ENCODE results near the gene LMBR1.

Gene LMBR1

DNA sequence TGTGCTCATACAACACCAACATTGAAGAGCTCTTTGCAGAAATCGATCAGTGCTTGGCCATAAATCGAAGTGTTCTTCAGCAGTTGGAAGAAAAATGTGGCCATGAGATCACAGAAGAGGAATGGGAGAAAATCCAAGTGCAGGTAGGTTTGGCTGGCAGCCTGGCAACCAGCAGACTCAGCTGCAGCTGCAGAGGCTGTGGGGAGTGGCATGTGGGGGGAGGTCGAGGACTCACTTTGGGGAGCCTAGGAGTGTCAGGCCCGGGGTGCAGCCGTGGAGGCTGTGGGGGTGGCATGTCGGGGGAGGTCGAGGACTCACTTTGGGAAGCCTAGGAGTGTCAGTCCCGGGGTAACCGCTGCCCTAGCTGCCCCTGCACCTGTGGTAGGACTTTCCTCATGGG is 217.3 kb downstream of the LMBR1 start:
- Histone ChIP-seq H3K27me3 (ENCODE audit: low read length) (no peaks in the 10 kb centered on the region), H3K27ac (ENCODE audit: low read depth, low read length) (no peak overlapping the region), H3K4me2 (ENCODE audit: low read depth, low read length, poor library complexity, severe bottlenecking) (no peak overlapping the region), H4K20me1 (ENCODE audit: low read depth, low read length) (no peaks in the 10 kb centered on the region), H3F3A (ENCODE audit: insufficient read depth) (no peaks in the 10 kb centered on the region), H3K4me3 (ENCODE audit: insufficient read depth, low read length, poor library complexity, severe bottlenecking) (no peak overlapping the region), H3K9ac (ENCODE audit: low read length) (no peak overlapping the region), H3K9me3 (ENCODE audit: insufficient read depth, low read length) (no peaks in the 10 kb centered on the region), H3K36me3 (ENCODE audit: low read length) (no peaks in the 10 kb centered on the region), H3K9me2 (replicated peaks; ENCODE audit: insufficient read depth, low read length) (no peaks in the 10 kb centered on the region), H2AFZ (ENCODE audit: low read depth, low read length, severe bottlenecking) (no peak overlapping the region), H3K79me2 (ENCODE audit: insufficient read depth, low read length) (no peaks in the 10 kb centered on the region)
- TF ChIP-seq, protein P1, sequence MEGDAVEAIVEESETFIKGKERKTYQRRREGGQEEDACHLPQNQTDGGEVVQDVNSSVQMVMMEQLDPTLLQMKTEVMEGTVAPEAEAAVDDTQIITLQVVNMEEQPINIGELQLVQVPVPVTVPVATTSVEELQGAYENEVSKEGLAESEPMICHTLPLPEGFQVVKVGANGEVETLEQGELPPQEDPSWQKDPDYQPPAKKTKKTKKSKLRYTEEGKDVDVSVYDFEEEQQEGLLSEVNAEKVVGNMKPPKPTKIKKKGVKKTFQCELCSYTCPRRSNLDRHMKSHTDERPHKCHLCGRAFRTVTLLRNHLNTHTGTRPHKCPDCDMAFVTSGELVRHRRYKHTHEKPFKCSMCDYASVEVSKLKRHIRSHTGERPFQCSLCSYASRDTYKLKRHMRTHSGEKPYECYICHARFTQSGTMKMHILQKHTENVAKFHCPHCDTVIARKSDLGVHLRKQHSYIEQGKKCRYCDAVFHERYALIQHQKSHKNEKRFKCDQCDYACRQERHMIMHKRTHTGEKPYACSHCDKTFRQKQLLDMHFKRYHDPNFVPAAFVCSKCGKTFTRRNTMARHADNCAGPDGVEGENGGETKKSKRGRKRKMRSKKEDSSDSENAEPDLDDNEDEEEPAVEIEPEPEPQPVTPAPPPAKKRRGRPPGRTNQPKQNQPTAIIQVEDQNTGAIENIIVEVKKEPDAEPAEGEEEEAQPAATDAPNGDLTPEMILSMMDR (IDR thresholded peaks at IDR 0.05; ENCODE audit: insufficient read depth, low read length, poor library complexity, severe bottlenecking) = no peak
- TF ChIP-seq EZH2phosphoT487 (conservative IDR thresholded peaks at IDR 0.05; ENCODE audit: low read length) = no peak

DNA sequence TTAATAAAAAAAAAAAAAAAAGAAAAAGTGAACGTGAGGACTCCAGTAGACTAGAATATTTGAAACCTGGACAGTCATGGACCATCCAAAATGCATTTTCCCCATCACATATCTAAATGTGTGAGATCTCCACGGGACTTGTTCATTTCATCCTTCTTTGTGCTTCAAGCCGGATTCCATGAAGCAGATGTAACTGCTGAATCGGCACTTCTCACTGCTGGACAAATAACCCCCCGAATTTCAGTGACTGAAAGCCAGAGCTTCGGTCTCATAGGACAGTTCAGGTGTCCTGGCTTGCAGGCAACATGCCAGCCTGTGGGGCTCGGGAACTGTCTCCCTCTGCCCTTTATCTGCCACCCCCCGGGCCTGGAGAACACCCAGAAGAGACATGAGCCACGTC is 219.1 kb downstream of the LMBR1 start:
- no peaks in the 10 kb centered on the region for H3K9me2 ChIP-seq (replicated peaks; ENCODE audit: insufficient read depth, low read length)
- TF ChIP-seq, protein P1 (IDR thresholded peaks at IDR 0.05; ENCODE audit: insufficient read depth, low read length, poor library complexity, severe bottlenecking) = no peak
- TF ChIP-seq EZH2phosphoT487 (conservative IDR thresholded peaks at IDR 0.05; ENCODE audit: low read length) = no peak
- H3K79me2 ChIP-seq (ENCODE audit: insufficient read depth, low read length) = no peaks in the 10 kb centered on the region
- no peak overlapping the region for H3K4me3 ChIP-seq (ENCODE audit: insufficient read depth, low read length, poor library complexity, severe bottlenecking)
- H3K9ac ChIP-seq (ENCODE audit: low read length) = no peak overlapping the region
- H3F3A ChIP-seq (ENCODE audit: insufficient read depth) = no peaks in the 10 kb centered on the region
- H3K27me3 ChIP-seq (ENCODE audit: low read length) = no peaks in the 10 kb centered on the region
- H3K4me2 ChIP-seq (ENCODE audit: low read depth, low read length, poor library complexity, severe bottlenecking) = no peak overlapping the region
- no peak overlapping the region for H2AFZ ChIP-seq (ENCODE audit: low read depth, low read length, severe bottlenecking)
- H3K36me3 ChIP-seq (ENCODE audit: low read length) = no peaks in the 10 kb centered on the region
- H3K9me3 ChIP-seq (ENCODE audit: insufficient read depth, low read length) = no peaks in the 10 kb centered on the region
- H3K27ac ChIP-seq (ENCODE audit: low read depth, low read length) = no peak overlapping the region
- no peaks in the 10 kb centered on the region for H4K20me1 ChIP-seq (ENCODE audit: low read depth, low read length)

DNA sequence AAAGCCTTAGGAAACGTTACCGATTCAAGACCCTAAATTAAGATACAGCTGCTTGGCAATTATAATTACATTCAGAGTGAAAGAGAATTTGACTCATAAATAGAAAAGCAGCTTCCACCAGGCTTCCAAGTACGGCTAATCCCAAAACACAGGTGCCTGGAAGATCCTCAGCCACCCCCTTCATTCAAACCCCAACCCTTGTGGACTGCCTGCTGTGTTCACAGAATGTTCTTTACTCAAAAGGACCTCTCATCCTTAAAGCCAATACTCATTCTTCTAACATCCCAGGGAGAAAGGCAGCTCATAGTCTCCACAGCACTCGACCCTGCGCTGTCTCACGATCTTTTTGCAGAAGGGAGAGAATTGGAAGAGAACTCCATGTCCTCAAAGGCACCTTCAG is 219.5 kb downstream of the LMBR1 start:
- no peaks in the 10 kb centered on the region for H4K20me1 ChIP-seq (ENCODE audit: low read depth, low read length)
- H3F3A ChIP-seq (ENCODE audit: insufficient read depth) = no peaks in the 10 kb centered on the region
- no peak overlapping the region for H2AFZ ChIP-seq (ENCODE audit: low read depth, low read length, severe bottlenecking)
- TF ChIP-seq, protein P1 (IDR thresholded peaks at IDR 0.05; ENCODE audit: insufficient read depth, low read length, poor library complexity, severe bottlenecking) = no peak
- TF ChIP-seq EZH2phosphoT487 (conservative IDR thresholded peaks at IDR 0.05; ENCODE audit: low read length) = no peak
- H3K4me2 ChIP-seq (ENCODE audit: low read depth, low read length, poor library complexity, severe bottlenecking) = no peak overlapping the region
- H3K36me3 ChIP-seq (ENCODE audit: low read length) = no peaks in the 10 kb centered on the region
- H3K4me3 ChIP-seq (ENCODE audit: insufficient read depth, low read length, poor library complexity, severe bottlenecking) = no peak overlapping the region
- no peak overlapping the region for H3K9ac ChIP-seq (ENCODE audit: low read length)
- no peaks in the 10 kb centered on the region for H3K79me2 ChIP-seq (ENCODE audit: insufficient read depth, low read length)
- no peaks in the 10 kb centered on the region for H3K9me2 ChIP-seq (replicated peaks; ENCODE audit: insufficient read depth, low read length)
- H3K27ac ChIP-seq (ENCODE audit: low read depth, low read length) = no peak overlapping the region
- H3K9me3 ChIP-seq (ENCODE audit: insufficient read depth, low read length) = no peaks in the 10 kb centered on the region
- H3K27me3 ChIP-seq (ENCODE audit: low read length) = no peaks in the 10 kb centered on the region
